Brain microvascular endothelial cell (primary cell): Measurements from ENCODE around the gene RAPSN.

Source experiments
- DNase-seq: peaks from one replicate; pipeline ENCODE4 v3.0.0-alpha.2; 2020
- H3K27ac ChIP-seq: fragments of 250-450 bp; sonication (Bioruptor Pico); 2 replicates; pipeline ENCODE4 v1.5.1; 2020; ENCODE audit warnings: mild to moderate bottlenecking, moderate library complexity
- H3K27me3 ChIP-seq: fragments of 250-450 bp; sonication (Bioruptor Pico); replicated peaks from 2 replicates; pipeline ENCODE4 v1.5.1; 2020; ENCODE audit warnings: mild to moderate bottlenecking
- H3K36me3 ChIP-seq: fragments of 250-450 bp; sonication (Bioruptor Pico); replicated peaks from 2 replicates; pipeline ENCODE4 v1.5.1; 2020; ENCODE audit warnings: mild to moderate bottlenecking
- H3K4me3 ChIP-seq: 2 replicates; pipeline ENCODE4 v1.5.1; 2011; ENCODE audit warnings: low read depth, mild to moderate bottlenecking, control low read depth, low read length, moderate library complexity
- CTCF ChIP-seq: IDR thresholded peaks from 2 replicates; pipeline ENCODE4 v1.5.1; 2011; ENCODE audit warnings: low read depth, mild to moderate bottlenecking, moderate library complexity, low read length, control low read depth, inconsistent platforms; ENCODE audit errors: missing control alignments
- in situ Hi-C: cut with HindIII; loops from 2 replicates; pipeline ENCODE4 v1.10.0; 2017; ENCODE audit warnings: low sequenced_read_pairs, low pct_ligation_motif_present

The RAPSN gene

GRCh38 chr11:47418454-47419259 is 30.3 kb downstream of the RAPSN start:
- Histone ChIP-seq H3K27me3 (no peaks in the 10 kb centered on the region), H3K4me3 (no peak overlapping the region), H3K27ac (no peak overlapping the region), H3K36me3 (peaks cover 57% of the 10 kb centered on the region)
- no peak for TF ChIP-seq CTCF
- in situ Hi-C loops, result no loop called here
- DNase-seq, result no peak

GRCh38 chr11:47417712-47418111 is 31.2 kb downstream of the RAPSN start:
- H3K27ac ChIP-seq, result no peak overlapping the region
- H3K27me3 ChIP-seq, result no peaks in the 10 kb centered on the region
- no peak overlapping the region for H3K4me3 ChIP-seq
- TF ChIP-seq CTCF, result no peak
- peaks cover 58% of the 10 kb centered on the region for H3K36me3 ChIP-seq
- DNase-seq, result no peak
- in situ Hi-C loops, result no loop called here

GRCh38 chr11:47415949-47416472 is 32.9 kb downstream of the RAPSN start:
- Histone ChIP-seq H3K27ac (peak overlapping the region; percentile 33), H3K27me3 (no peaks in the 10 kb centered on the region), H3K4me3 (no peak overlapping the region), H3K36me3 (peaks cover 60% of the 10 kb centered on the region)
- in situ Hi-C loops, result no loop called here
- peak; percentile 89 for DNase-seq
- no peak for TF ChIP-seq CTCF

GRCh38 chr11:47415091-47415854 is 33.7 kb downstream of the RAPSN start:
- Histone ChIP-seq H3K4me3 (no peak overlapping the region), H3K36me3 (peaks cover 55% of the 10 kb centered on the region), H3K27ac (peak overlapping the region; percentile 33), H3K27me3 (no peaks in the 10 kb centered on the region)
- in situ Hi-C loops, result no loop called here
- no peak for DNase-seq
- TF ChIP-seq CTCF, result no peak

- no peak overlapping the region for H3K4me3 ChIP-seq
- H3K27ac ChIP-seq, result no peak overlapping the region
- no peak for TF ChIP-seq CTCF
- H3K27me3 ChIP-seq, result no peaks in the 10 kb centered on the region
- in situ Hi-C loops, result no loop called here
- DNase-seq, result no peak
- H3K36me3 ChIP-seq, result peaks cover 49% of the 10 kb centered on the region
Observed at GRCh38 chr11:47414685-47415070, 34.3 kb downstream of the RAPSN start.
